Lower leg skin (tissue), 4 donors: Measurements from ENCODE around the gene IGFBP1. TPM values are rescaled to one million over a fixed set of nuclear protein-coding genes. Genes with fewer than 3 reads are reported as not detected.

ENCODE experiments used
- DNase-seq, 2 donors: peaks; one replicate each; pipeline ENCODE4 v3.0.0-alpha.2; 2019; ENCODE audit warnings: low spot score in 2 of 2
- H3K4me3 ChIP-seq: fragments of 200-600 bp; sonication (generic); 2 replicates; pipeline ENCODE4 v1.5.1; 2017; ENCODE audit warnings: mild to moderate bottlenecking, low read depth; ENCODE audit not compliant: poor library complexity, severe bottlenecking
- CTCF ChIP-seq, 3 donors: fragments of 450-650 bp; IDR thresholded peaks; one replicate each; pipeline ENCODE4 v1.5.1; 2016; ENCODE audit warnings: antibody characterized with exemption in 3 of 3, mild to moderate bottlenecking in 3 of 3, moderate library complexity in 2 of 3
- POLR2A ChIP-seq, 2 donors: fragments of 450-650 bp; IDR thresholded peaks; one replicate each; pipeline ENCODE4 v1.6.1; 2016 to 2017; ENCODE audit warnings: antibody characterized with exemption in 2 of 2, mild to moderate bottlenecking in 1 of 2, moderate library complexity in 1 of 2
- WGBS, 2 donors: methylation state at CpG; one replicate each; pipeline ENCODE4 v1.1.5; 2018; 5-methylcytosine and 5-hydroxymethylcytosine counted together
- intact Hi-C: fragments of 100-400 bp; cut with DNase I; formaldehyde crosslinking; loops from one replicate; pipeline ENCODE4 v1.15.0; 2023; ENCODE audit warnings: low total_unique reads
- total RNA-seq, 4 donors: library from RNA; depleted of rRNA; stranded (reverse); fragments of >200 nt; gene quantifications; one replicate each; pipeline ENCODE4 v1.1.0, GENCODE V29; 2016

The IGFBP1 gene
- total RNA-seq, 4 donors from 2014 or later = not detected

GRCh38 chr7:45914911-45915310, 26.6 kb downstream of the IGFBP1 start:
- no peak overlapping the region for H3K4me3 ChIP-seq
- DNase-seq = no peak
- intact Hi-C loops = no loop called here
- 87 to 93% methylated on average over 12 of the region's 12 CpGs for WGBS, 2 donors
- TF ChIP-seq POLR2A (IDR thresholded peaks at IDR 0.05) (no peak), CTCF (IDR thresholded peaks at IDR 0.05) (no peak)

- no peak for DNase-seq
- intact Hi-C loops = no loop called here
- H3K4me3 ChIP-seq = no peak overlapping the region
- TF ChIP-seq POLR2A (IDR thresholded peaks at IDR 0.05) = no peak
- 84 to 97% methylated on average over 3 of the region's 3 CpGs for WGBS, 2 donors
These were observed 27.3 kb downstream of the IGFBP1 start for GRCh38 chr7:45915606-45916005.

- no peak for TF ChIP-seq CTCF (IDR thresholded peaks at IDR 0.05)
- TF ChIP-seq POLR2A (IDR thresholded peaks at IDR 0.05) = no peak
- intact Hi-C loops = no loop called here
- DNase-seq = no peak
- 82 to 84% methylated on average over 14 of the region's 14 CpGs for WGBS, 2 donors
- H3K4me3 ChIP-seq = no peak overlapping the region
These were observed 28.8 kb downstream of the IGFBP1 start for GRCh38 chr7:45917064-45917463.

- H3K4me3 ChIP-seq = no peak overlapping the region
- peak; percentile 64 to 96 for DNase-seq
- no peak for TF ChIP-seq POLR2A (IDR thresholded peaks at IDR 0.05)
- TF ChIP-seq CTCF (IDR thresholded peaks at IDR 0.05) = peak in 1 of 3 donors; percentile 48
- WGBS, 2 donors = 5 to 11% methylated on average over 10 to 15 of the region's 15 CpGs
- intact Hi-C loops = no loop called here
These were observed 29.4 kb downstream of the IGFBP1 start for GRCh38 chr7:45917658-45918057.

GRCh38 chr7:45918556-45918955, 30.3 kb downstream of the IGFBP1 start:
- WGBS, 2 donors = 69 to 80% methylated on average over 2 of the region's 2 CpGs
- H3K4me3 ChIP-seq = no peak overlapping the region
- intact Hi-C loops = no loop called here
- no peak for DNase-seq
- TF ChIP-seq POLR2A (IDR thresholded peaks at IDR 0.05) = no peak
- no peak for TF ChIP-seq CTCF (IDR thresholded peaks at IDR 0.05)

- TF ChIP-seq CTCF (IDR thresholded peaks at IDR 0.05) = no peak
- no peak for TF ChIP-seq POLR2A (IDR thresholded peaks at IDR 0.05)
- intact Hi-C loops = no loop called here
- 22 to 24% methylated on average over 9 of the region's 9 CpGs for WGBS, 2 donors
- H3K4me3 ChIP-seq = peak overlapping the region; percentile 37
- DNase-seq = no peak
These were observed 31.0 kb downstream of the IGFBP1 start for GRCh38 chr7:45919231-45919784.
